ENCODE results near the gene IGSF11.

GRCh38 chr3:118968640-118969039 lies 66.0 kb downstream of the IGSF11 start:
- TF ChIP-seq FOXA1 (IDR thresholded peaks at IDR 0.05) (no peak), BHLHE40 (IDR thresholded peaks at IDR 0.05; ENCODE audit: borderline replicate concordance) (no peak), FOXM1 (IDR thresholded peaks at IDR 0.05; ENCODE audit: borderline replicate concordance) (no peak), NFRKB (IDR thresholded peaks at IDR 0.05) (no peak), SUZ12 (IDR thresholded peaks at IDR 0.05) (no peak), PKNOX1 (IDR thresholded peaks at IDR 0.05) (no peak), ZNF384 (IDR thresholded peaks at IDR 0.05) (no peak), ELF4 (IDR thresholded peaks at IDR 0.05) (no peak), HDGF (IDR thresholded peaks at IDR 0.05; ENCODE audit: borderline replicate concordance) (no peak), L3MBTL2 (conservative IDR thresholded peaks at IDR 0.05) (no peak), SP1 (IDR thresholded peaks at IDR 0.05) (no peak), TARDBP (IDR thresholded peaks at IDR 0.05) (no peak), FOXK2 (IDR thresholded peaks at IDR 0.05) (no peak)
